HG03457 (cell line): ENCODE results near the gene C16orf92.

Experiments
- ATAC-seq: cut with Tn5 transposase; IDR thresholded peaks from one replicate; pipeline ENCODE4 v1.9.1; 2021; ENCODE audit warnings: moderate number of reproducible peaks; ENCODE audit not compliant: unreplicated experiment

C16orf92 gene

GRCh38 chr16:30022887-30023286 is at the start of gene C16orf92:
Gene C16orf92, plus strand, starts transcription at chr16:30023198. Its CDS starts 143 bp downstream, at chr16:30023341.
- ATAC-seq, result no peak

- peak; percentile 70 for ATAC-seq
Observed at GRCh38 chr16:29973384-29974246, 49.4 kb upstream of the C16orf92 start, which contains the start of gene TAOK2. Gene TAOK2, plus strand, starts transcription at chr16:29973868. Its CDS starts 3,905 bp downstream, at chr16:29977773.

DNA sequence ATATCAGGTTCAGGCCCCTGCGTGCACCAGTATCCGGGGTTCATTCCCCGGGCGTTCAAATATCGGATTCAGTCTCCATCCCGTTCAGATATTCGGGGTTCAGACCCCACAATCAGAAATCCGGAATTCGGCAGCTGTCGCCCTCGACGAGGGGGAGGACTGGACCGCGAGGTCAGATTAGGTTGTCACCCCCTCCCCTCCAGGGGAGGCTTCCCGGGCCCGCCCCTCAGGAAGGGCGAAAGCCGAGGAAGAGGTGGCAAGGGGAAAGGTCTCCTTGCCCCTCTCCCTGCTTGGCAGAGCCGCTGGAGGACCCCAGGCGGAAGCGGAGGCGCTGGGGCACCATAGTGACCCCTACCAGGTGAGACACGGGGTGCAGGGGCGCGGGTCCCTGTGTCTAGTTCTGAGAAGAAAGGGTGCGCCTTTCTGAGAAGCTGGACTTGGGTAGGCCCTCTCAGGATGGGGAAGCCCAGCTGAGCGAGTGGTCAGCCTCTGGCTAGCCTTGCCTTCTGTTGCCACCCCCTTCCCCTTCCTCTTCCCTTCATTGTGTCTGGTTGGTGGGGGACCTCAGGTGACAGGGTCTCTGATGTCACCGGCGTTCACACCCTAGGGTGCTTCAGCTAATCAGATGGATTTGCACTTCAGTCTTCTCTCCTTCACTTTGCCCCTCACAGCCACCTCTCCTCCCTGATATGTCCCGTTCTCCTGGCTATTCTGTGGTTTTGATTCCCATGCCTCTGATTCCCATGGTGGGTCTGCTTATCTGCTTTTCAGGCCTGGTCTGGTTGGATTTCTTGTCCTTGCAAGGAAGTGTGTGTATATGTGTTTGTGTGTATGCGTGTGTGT is 48.5 kb upstream of the C16orf92 start:
- ATAC-seq, result no peak

DNA sequence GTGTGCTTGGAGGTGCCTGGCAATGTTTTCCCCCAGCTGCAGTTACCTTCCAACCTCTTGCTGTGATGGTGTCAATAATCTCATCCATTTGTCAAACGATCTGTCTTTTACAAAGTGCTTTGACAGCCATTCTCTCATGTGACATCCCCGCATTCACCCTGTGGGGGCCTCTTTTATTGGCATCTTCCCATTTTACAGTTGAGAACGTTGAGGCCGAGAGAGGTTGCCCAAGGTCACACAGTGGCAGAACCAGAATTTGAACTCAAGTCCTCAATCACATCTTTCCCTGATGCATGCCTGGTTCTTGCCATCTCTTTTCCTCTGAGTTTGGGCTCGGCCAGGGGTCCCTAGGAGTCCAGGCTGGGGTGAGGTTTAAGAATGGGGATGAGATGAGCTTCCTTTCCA is 47.9 kb upstream of the C16orf92 start:
- no peak for ATAC-seq

DNA sequence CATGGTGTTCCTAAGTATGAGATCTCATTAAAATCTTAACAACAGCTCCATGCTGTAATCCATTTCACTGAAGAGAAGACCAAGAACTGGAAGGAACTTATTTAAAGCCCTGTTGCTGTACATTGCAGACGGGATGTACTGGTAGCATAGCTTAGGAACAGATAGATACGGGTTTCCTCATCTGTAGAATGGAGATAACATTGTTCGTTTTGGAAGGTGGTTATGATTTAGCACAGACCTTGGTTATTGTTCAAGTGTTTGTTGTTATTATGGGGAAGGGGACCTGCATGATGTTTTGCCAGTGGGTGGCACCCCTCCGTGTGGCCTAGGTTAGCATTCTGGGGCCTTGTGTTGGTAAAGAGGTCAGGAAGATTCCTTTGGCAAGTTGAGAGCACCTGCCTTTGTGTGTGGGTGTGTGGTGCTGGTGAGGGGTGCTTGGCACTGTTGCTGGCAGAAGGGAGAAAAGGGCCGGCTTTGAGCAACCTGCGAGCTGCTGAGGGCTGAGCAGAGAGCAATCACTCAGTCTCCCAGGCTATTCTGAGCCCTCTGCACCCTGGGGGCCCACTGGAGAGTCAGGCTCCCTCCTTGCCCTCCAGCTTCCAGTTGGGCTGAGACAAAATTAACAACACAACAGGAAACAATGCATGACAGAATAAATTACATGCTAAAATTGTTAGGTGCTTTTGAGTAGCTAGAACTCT is 47.0 kb upstream of the C16orf92 start:
- no peak for ATAC-seq

DNA sequence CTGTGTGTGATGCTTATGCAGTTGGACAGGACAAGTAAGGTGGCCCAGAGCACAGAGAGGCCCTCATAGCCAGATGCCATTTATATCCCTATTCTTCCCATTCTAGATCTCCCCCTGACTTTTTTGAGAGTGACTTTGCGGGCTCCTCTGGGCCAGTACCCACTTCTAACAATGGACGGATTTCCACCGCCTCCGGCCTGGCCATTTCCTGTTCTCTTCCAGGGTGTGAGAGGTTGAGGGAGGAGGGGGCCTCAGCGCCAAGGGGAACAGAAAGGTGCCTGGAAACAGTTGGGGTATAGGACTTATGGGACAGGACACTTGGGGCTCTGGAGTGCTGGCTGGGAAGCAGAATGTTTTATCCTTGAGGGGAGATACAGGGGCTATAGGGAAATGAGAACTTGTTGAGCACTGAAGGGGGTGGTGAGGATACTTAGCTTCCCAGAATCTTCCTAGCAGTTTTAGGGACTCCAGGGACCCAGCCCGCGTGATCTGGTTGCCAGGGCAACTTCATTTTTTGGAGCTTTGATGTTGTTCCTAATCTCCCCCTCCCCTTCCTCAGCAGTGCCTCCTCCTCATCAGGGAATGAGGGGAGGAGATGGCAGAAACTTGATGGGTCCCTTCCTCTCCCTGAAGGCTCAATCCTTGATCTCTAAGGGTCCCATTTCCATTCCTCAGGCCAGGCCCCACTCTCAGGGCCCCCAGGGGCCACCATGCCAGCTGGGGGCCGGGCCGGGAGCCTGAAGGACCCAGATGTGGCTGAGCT is 45.8 kb upstream of the C16orf92 start:
- ATAC-seq, result no peak

- no peak for ATAC-seq
Observed at GRCh38 chr16:29978081-29978480, 44.9 kb upstream of the C16orf92 start.

GRCh38 chr16:29978564-29979270 is 44.3 kb upstream of the C16orf92 start:
- ATAC-seq, result no peak

DNA sequence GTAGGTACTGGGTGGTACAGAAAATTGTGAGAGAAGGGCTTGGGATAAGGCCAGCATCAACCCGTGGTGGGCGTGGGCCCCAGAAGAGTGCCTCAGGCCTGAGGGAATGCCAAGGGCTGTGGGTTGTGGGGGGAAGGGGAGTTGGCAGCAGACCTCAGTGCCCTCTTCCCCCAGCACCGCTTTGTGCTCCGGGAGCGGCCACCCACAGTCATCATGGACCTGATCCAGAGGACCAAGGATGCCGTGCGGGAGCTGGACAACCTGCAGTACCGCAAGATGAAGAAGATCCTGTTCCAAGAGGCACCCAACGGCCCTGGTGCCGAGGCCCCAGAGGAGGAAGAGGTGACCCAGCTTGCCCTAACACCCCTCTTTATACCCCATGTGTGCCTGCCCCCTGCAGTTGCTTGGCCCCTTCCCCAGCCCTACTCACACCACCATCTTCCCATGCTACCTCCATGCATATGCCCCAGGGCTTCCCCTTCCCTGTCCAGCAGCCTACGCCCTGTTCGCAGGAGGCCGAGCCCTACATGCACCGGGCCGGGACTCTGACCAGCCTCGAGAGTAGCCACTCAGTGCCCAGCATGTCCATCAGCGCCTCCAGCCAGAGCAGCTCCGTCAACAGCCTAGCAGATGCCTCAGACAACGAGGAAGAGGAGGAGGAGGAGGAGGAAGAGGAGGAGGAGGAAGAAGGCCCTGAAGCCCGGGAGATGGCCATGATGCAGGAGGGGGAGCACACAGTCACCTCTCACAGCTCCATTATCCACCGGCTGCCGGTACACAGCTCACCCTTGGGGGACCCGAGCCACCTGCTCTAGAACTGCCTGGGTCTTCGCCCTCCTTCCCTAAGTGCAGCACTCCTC is 40.2 kb upstream of the C16orf92 start:
- no peak for ATAC-seq

- ATAC-seq, result no peak
Observed at GRCh38 chr16:29983420-29984136, 39.4 kb upstream of the C16orf92 start.

GRCh38 chr16:29984137-29984763 is 38.7 kb upstream of the C16orf92 start:
- ATAC-seq, result no peak

DNA sequence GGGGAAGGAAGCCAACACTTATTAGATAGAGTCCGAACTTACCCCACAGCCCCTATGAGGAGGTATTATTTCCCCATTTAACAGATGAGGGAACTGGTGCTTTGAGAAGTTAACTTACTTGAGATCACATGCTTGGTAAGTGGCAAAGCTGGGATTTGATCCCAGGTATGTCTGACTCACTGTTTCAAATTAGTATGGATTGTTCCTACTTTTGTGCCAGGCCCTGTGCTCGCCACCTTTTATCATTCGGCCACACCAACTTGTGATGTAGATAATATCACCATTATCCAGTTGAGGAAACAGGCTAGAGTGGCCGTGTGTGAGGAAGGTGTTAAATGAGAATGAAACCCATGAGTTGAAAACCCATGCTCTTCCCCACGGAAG is 38.2 kb upstream of the C16orf92 start:
- no peak for ATAC-seq

DNA sequence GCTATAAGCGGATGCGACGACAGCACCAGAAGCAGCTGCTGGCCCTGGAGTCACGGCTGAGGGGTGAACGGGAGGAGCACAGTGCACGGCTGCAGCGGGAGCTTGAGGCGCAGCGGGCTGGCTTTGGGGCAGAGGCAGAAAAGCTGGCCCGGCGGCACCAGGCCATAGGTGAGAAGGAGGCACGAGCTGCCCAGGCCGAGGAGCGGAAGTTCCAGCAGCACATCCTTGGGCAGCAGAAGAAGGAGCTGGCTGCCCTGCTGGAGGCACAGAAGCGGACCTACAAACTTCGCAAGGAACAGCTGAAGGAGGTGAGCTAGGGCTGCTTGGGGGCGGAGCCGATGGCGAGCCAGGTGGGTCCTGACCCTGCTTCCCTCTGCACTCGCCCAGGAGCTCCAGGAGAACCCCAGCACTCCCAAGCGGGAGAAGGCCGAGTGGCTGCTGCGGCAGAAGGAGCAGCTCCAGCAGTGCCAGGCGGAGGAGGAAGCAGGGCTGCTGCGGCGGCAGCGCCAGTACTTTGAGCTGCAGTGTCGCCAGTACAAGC is 37.7 kb upstream of the C16orf92 start:
- no peak for ATAC-seq

DNA sequence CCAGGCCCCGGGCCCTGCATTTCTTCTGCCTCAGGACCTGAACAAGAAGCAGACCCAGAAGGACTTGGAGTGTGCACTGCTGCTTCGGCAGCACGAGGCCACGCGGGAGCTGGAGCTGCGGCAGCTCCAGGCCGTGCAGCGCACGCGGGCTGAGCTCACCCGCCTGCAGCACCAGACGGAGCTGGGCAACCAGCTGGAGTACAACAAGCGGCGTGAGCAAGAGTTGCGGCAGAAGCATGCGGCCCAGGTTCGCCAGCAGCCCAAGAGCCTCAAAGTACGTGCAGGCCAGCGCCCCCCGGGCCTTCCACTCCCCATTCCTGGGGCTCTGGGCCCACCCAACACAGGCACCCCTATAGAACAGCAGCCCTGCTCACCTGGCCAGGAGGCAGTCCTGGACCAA is 36.8 kb upstream of the C16orf92 start:
- ATAC-seq, result no peak

DNA sequence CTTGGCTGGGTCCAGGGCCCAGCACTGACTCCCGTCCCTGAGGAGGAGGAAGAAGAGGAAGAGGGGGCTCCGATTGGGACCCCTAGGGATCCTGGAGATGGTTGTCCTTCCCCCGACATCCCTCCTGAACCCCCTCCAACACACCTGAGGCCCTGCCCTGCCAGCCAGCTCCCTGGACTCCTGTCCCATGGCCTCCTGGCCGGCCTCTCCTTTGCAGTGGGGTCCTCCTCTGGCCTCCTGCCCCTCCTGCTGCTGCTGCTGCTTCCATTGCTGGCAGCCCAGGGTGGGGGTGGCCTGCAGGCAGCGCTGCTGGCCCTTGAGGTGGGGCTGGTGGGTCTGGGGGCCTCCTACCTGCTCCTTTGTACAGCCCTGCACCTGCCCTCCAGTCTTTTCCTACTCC is 36.1 kb upstream of the C16orf92 start:
- ATAC-seq, result no peak

DNA sequence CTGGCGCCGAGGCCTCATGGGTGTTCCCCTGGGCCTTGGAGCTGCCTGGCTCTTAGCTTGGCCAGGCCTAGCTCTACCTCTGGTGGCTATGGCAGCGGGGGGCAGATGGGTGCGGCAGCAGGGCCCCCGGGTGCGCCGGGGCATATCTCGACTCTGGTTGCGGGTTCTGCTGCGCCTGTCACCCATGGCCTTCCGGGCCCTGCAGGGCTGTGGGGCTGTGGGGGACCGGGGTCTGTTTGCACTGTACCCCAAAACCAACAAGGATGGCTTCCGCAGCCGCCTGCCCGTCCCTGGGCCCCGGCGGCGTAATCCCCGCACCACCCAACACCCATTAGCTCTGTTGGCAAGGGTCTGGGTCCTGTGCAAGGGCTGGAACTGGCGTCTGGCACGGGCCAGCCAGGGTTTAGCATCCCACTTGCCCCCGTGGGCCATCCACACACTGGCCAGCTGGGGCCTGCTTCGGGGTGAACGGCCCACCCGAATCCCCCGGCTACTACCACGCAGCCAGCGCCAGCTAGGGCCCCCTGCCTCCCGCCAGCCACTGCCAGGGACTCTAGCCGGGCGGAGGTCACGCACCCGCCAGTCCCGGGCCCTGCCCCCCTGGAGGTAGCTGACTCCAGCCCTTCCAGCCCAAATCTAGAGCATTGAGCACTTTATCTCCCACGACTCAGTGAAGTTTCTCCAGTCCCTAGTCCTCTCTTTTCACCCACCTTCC is 35.5 kb upstream of the C16orf92 start:
- no peak for ATAC-seq
